ENCODE data around the gene TMEM37. TPM values are rescaled to one million over a fixed set of nuclear protein-coding genes. Genes with fewer than 3 reads are reported as not detected.

The TMEM37 gene
- total and polyA plus RNA-seq, 9 of the 15 experiments (the other 6 are each of a cell fraction or from before 2014, with no cell fraction given), result 0.03 to 0.64 (median 0.31) TPM; not detected in 1

DNA sequence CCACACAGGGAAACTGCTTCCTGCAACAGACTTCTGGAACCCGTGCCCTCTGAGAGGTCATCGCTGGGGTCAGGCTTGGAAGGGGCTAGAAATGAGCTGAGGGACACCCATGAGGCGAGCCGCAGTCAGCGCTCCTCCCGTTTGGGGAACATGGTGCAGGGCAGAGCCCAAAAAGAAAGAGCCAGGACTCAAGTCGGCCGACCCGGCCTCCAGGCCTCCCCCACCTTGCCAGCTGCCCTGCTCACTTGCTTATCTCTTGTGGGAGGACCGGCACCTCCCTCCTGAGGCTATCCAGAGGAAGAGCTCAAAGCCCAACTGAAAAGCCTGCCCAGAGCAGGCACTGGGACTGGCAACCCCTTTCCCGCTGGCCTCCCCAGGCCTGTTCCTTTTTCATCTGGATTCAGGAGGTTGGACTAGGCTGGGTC, 49.1 kb downstream of the TMEM37 start (continued):
- no peak for TF ChIP-seq ZNF384 (IDR thresholded peaks at IDR 0.05; ENCODE audit: low read depth, low read length)
- TF ChIP-seq HNRNPL (IDR thresholded peaks at IDR 0.05; ENCODE audit: low read depth, low read length), result no peak
- TF ChIP-seq RCOR1 (IDR thresholded peaks at IDR 0.05; ENCODE audit: borderline replicate concordance in 1 of 2, low read depth in 2 of 2, low read length in 2 of 2), result 0 out of 4 replicates have a peak, but pooled peaks of 1 of the 2 experiments have one; percentile 41
- TF ChIP-seq MTA2 (IDR thresholded peaks at IDR 0.05; ENCODE audit: low read depth), result no peak
- TF ChIP-seq SP1 (CRISPR knock-in tag; IDR thresholded peaks at IDR 0.05), result no peak
- TF ChIP-seq CBFA2T2 (conservative IDR thresholded peaks at IDR 0.05), result no peak
- TF ChIP-seq ZNF140 (CRISPR knock-in tag; IDR thresholded peaks at IDR 0.05), result no peak
- TF ChIP-seq NEUROD1 (IDR thresholded peaks at IDR 0.05; ENCODE audit: borderline replicate concordance, low read depth, low read length, partially characterized antibody), result no peak
- TF ChIP-seq ZNF232 (CRISPR knock-in tag; IDR thresholded peaks at IDR 0.05), result no peak
- no peak for TF ChIP-seq DMBX1 (CRISPR knock-in tag; IDR thresholded peaks at IDR 0.05; ENCODE audit: borderline replicate concordance)
- no peak for TF ChIP-seq TGIF2 (CRISPR knock-in tag; IDR thresholded peaks at IDR 0.05)
- peak; percentile 12 to 16; a peak in 2 of 4 replicates for TF ChIP-seq RAD21 (CRISPR knock-in tag; conservative IDR thresholded peaks at IDR 0.05 in 1 of 2, IDR thresholded peaks at IDR 0.05 in 1 of 2)
- TF ChIP-seq CC2D1A (IDR thresholded peaks at IDR 0.05), result no peak
- TF ChIP-seq HDAC2 (IDR thresholded peaks at IDR 0.05), result no peak
- TF ChIP-seq DIDO1 (tag; IDR thresholded peaks at IDR 0.05; ENCODE audit: low read depth), result no peak
- no peak for TF ChIP-seq RBM34 (IDR thresholded peaks at IDR 0.05; ENCODE audit: borderline replicate concordance, insufficient read depth, low read length)
- no peak for TF ChIP-seq ZNF584 (CRISPR knock-in tag; IDR thresholded peaks at IDR 0.05; ENCODE audit: low read depth)
- TF ChIP-seq SIX5 (IDR thresholded peaks at IDR 0.05; ENCODE audit: borderline replicate concordance in 1 of 2, insufficient read depth in 1 of 2, low read depth in 1 of 2, low read length in 2 of 2), result no peak
- no peak for TF ChIP-seq EWSR1 (IDR thresholded peaks at IDR 0.05; ENCODE audit: borderline replicate concordance, low read depth, partially characterized antibody)
- TF ChIP-seq NR4A1 (CRISPR knock-in tag; IDR thresholded peaks at IDR 0.05), result no peak
- no peak for TF ChIP-seq NR4A1 (tag; IDR thresholded peaks at IDR 0.05)
- no peak for TF ChIP-seq STAT5B (CRISPR knock-in tag; IDR thresholded peaks at IDR 0.05)
- TF ChIP-seq KDM1A (IDR thresholded peaks at IDR 0.05), result no peak

Measured in K562 (cell line).